ENCODE measurements around the gene POU2F2.
"Not testable (repeated sequence)": the region's sequence is repeated elsewhere in the genome, so short reads cannot be mapped to it uniquely, and the experiment has no call there.

The POU2F2 gene

GRCh38 chr19:42053037-42053935 lies 79.0 kb downstream of the POU2F2 start:
- no peak for DNase-seq

- DNase-seq, result no peak
Observed at GRCh38 chr19:42052241-42052863, 79.9 kb downstream of the POU2F2 start.

GRCh38 chr19:42051166-42052115 lies 80.8 kb downstream of the POU2F2 start:
- DNase-seq, result no peak

GRCh38 chr19:42048992-42049391 lies 83.3 kb downstream of the POU2F2 start:
- DNase-seq, result no peak

GRCh38 chr19:42045575-42045974 lies 86.7 kb downstream of the POU2F2 start:
- no peak for DNase-seq

- peak in 1 of 2 donors; percentile 53 for DNase-seq
Observed at GRCh38 chr19:42042455-42043170, 89.6 kb downstream of the POU2F2 start.

- DNase-seq, result not testable (repeated sequence)
Observed at GRCh38 chr19:42040491-42040890, 91.8 kb downstream of the POU2F2 start.

- no peak for DNase-seq
Observed at GRCh38 chr19:42040031-42040430, 92.2 kb downstream of the POU2F2 start.

GRCh38 chr19:42038666-42039065 lies 93.6 kb downstream of the POU2F2 start:
- DNase-seq, result no peak

GRCh38 chr19:42037649-42038048 lies 94.6 kb downstream of the POU2F2 start:
- no peak for DNase-seq

Data from hippocampal formation (tissue), 2 donors.